Body of pancreas (tissue), 4 donors: Measurements from ENCODE around the gene CDKN2B-AS1.

Experiments used
- POLR2A ChIP-seq, 3 donors: fragments of 450-650 bp; IDR thresholded peaks; one replicate each; pipeline ENCODE4 v1.6.1; 2016; ENCODE audit warnings: antibody characterized with exemption in 3 of 3, mild to moderate bottlenecking in 2 of 3
- TF ChIP-seq, protein P1 (sequence below), 7 experiments: fragments of 450-650 bp in 4 of 7; fragments of 200-600 bp in 3 of 7; sonication (generic) in 3 of 7; IDR thresholded peaks; one replicate each; pipeline ENCODE4 v1.5.1; 2016 to 2019; ENCODE audit warnings: antibody characterized with exemption in 7 of 7

DNA sequence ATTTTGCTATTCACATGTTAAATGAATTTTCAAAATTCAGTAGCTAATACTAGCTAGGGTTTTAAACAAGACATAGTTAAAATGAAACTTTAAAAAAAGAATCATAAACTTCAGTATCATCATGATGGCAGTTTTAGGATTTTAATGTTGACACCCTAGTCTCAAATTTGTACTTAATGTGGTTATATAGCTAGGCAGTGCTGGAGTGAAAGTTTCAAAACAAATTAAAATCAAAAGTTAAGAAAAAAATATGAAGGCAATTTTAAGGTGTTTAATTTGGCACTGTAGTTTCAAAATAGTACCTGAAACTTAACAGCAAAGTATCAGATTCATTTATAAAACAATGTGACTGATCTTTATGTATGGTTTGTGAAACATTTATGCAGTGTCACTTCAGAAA lies 33.8 kb downstream of the CDKN2B-AS1 start:
- TF ChIP-seq POLR2A (IDR thresholded peaks at IDR 0.05) = no peak
- TF ChIP-seq, protein P1, sequence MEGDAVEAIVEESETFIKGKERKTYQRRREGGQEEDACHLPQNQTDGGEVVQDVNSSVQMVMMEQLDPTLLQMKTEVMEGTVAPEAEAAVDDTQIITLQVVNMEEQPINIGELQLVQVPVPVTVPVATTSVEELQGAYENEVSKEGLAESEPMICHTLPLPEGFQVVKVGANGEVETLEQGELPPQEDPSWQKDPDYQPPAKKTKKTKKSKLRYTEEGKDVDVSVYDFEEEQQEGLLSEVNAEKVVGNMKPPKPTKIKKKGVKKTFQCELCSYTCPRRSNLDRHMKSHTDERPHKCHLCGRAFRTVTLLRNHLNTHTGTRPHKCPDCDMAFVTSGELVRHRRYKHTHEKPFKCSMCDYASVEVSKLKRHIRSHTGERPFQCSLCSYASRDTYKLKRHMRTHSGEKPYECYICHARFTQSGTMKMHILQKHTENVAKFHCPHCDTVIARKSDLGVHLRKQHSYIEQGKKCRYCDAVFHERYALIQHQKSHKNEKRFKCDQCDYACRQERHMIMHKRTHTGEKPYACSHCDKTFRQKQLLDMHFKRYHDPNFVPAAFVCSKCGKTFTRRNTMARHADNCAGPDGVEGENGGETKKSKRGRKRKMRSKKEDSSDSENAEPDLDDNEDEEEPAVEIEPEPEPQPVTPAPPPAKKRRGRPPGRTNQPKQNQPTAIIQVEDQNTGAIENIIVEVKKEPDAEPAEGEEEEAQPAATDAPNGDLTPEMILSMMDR (IDR thresholded peaks at IDR 0.05) = no peak
